Measurements from ENCODE around the gene INTS3. TPM values are rescaled to one million over a fixed set of nuclear protein-coding genes. Genes with fewer than 3 reads are reported as not detected.

Gene INTS3
- total and polyA plus RNA-seq, 9 of the 15 experiments (the other 6 are each of a cell fraction or from before 2014, with no cell fraction given) = 6.3 to 24.1 (median 14.3) TPM

GRCh38 chr1:153697191-153698019 lies 30.4 kb upstream of the INTS3 start (continued):
- no peak for TF ChIP-seq CEBPZ (IDR thresholded peaks at IDR 0.05; ENCODE audit: borderline replicate concordance, low read depth, low read length)
- TF ChIP-seq AFF1 (IDR thresholded peaks at IDR 0.05; ENCODE audit: low read depth in 1 of 2, partially characterized antibody in 2 of 2) = no peak
- TF ChIP-seq ZFP91 (CRISPR knock-in tag; IDR thresholded peaks at IDR 0.05) = no peak
- peak; percentile 65 for TF ChIP-seq L3MBTL2 (IDR thresholded peaks at IDR 0.05)
- TF ChIP-seq CBFA2T3 (IDR thresholded peaks at IDR 0.05) = peak; percentile 66
- TF ChIP-seq YY1 (IDR thresholded peaks at IDR 0.05; ENCODE audit: borderline replicate concordance in 1 of 3, control insufficient read depth in 1 of 3, extremely low read depth in 1 of 3, insufficient read depth in 3 of 3, insufficient read length in 1 of 3, insufficient replicate concordance in 2 of 3, low read depth in 1 of 3, low read length in 2 of 3) = peak in 1 of 3 experiments; percentile 54
- no peak for TF ChIP-seq JUN (IDR thresholded peaks at IDR 0.05; ENCODE audit: borderline replicate concordance, low read depth, low read length)
- TF ChIP-seq JUN (CRISPR knock-in tag; IDR thresholded peaks at IDR 0.05; ENCODE audit: borderline replicate concordance) = no peak
- TF ChIP-seq ZNF311 (CRISPR knock-in tag; IDR thresholded peaks at IDR 0.05) = no peak
- TF ChIP-seq, protein P1, sequence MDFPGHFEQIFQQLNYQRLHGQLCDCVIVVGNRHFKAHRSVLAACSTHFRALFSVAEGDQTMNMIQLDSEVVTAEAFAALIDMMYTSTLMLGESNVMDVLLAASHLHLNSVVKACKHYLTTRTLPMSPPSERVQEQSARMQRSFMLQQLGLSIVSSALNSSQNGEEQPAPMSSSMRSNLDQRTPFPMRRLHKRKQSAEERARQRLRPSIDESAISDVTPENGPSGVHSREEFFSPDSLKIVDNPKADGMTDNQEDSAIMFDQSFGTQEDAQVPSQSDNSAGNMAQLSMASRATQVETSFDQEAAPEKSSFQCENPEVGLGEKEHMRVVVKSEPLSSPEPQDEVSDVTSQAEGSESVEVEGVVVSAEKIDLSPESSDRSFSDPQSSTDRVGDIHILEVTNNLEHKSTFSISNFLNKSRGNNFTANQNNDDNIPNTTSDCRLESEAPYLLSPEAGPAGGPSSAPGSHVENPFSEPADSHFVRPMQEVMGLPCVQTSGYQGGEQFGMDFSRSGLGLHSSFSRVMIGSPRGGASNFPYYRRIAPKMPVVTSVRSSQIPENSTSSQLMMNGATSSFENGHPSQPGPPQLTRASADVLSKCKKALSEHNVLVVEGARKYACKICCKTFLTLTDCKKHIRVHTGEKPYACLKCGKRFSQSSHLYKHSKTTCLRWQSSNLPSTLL (IDR thresholded peaks at IDR 0.05) = no peak
- no peak for TF ChIP-seq ZNF668 (CRISPR knock-in tag; IDR thresholded peaks at IDR 0.05)
- TF ChIP-seq HIVEP1 (CRISPR knock-in tag; IDR thresholded peaks at IDR 0.05) = no peak
- TF ChIP-seq SMARCE1 (IDR thresholded peaks at IDR 0.05) = peak; percentile 52; the same call in 1 of the 2 replicates
- no peak; a peak in 1 of 4 replicates for TF ChIP-seq RAD21 (CRISPR knock-in tag; conservative IDR thresholded peaks at IDR 0.05 in 1 of 2, IDR thresholded peaks at IDR 0.05 in 1 of 2)

Measured in K562 (cell line).